DMS 273 treated with DMSO at 0.1 percent for 48 hours (cell line): ENCODE measurements around the gene C17orf113.
A peak's percentile ranks its signal among the peaks of the same experiment; 100 is the strongest.

Experiments
- DNase-seq: peaks from one replicate; lab custom pipeline; 2025; lab: John Stamatoyannopoulos, UW

Gene C17orf113

GRCh38 chr17:42072323-42073187, 22.2 kb upstream of the C17orf113 start:
- DNase-seq = no peak

GRCh38 chr17:42071810-42072209, 21.4 kb upstream of the C17orf113 start:
- DNase-seq = no peak

DNA sequence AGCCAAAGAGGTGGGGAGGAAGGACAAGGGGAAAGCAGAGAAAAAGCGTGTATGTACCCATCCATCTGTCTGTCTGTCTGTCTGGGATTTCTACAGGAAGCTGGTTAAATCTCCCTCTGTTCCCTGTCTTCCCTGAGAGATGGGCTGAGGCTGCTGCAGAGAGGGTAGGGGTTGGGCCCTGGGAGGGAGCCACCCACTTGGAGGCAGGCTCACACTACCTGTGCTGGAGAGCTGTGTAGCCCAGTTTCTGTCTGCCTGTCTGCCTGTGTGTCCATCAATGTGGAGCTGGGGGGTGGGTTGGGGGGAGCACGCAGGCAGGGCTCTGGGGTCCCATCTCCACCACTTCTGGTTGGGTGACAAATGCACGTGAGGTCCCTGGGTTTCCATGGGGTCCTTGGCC, 18.6 kb upstream of the C17orf113 start:
- DNase-seq = no peak

GRCh38 chr17:42067371-42068091, 17.1 kb upstream of the C17orf113 start:
- peak; percentile 53 for DNase-seq

DNA sequence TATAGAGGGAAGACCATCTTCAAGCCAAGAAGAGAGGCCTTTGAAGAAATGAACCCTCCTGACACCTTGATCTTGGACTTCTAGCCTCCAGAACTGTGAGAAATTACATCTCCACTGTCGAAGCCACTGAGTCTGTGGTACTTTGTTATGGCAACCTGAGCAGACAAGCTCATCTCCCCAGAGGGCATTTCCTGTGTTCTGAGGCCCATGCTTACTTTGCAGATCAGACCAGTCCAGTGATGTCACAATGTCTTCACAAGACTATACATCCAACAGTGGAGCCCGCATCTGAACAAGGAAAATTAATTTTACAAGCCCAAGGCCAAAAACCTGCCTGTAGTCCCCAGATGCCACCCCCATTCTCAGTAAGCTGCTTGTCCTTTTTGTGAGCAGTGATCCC, 14.8 kb upstream of the C17orf113 start:
- DNase-seq = no peak

DNA sequence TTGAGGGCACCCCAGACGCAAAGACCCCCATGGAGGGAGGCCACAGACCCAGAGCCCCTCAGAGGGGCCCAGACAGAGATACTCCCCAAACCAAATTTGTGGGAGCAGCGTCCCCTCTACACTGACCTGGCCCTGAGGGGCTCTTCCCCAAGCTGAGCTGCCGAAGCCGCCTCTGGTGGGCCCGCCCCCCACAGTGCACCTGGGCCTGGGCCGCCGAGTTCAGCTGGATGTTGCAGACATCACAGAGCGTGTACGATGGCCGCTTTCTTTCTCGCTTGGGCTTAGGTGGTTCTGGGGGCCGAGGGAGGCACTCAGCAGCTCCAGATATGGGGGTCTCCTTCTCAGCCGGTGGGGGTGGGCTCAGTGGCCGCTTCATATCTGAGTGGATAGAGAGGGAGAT, 12.3 kb upstream of the C17orf113 start:
- no peak for DNase-seq

GRCh38 chr17:42061646-42062487, 11.5 kb upstream of the C17orf113 start:
- no peak for DNase-seq

- DNase-seq = no peak
These were observed 9.8 kb upstream of the C17orf113 start for GRCh38 chr17:42060231-42060630.

DNA sequence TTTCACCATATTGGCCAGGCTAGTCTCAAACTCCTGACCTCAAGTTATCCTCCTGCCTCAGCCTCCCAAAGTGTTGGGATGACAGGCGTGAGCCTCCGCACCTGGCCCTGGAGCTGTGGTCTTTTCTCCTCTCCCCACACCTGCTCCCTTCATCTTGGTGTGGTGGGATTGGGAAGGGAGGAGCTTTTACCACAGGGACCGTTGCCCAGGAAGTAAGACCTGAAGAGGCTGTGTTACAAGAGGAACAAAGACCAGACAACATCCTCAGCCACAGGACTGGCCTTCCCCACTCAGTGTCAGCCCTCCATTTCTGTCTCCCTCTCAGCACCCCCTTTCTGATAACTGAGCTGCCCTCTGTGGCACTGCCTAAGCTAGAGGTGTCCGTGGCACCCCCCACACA, 9.4 kb upstream of the C17orf113 start:
- DNase-seq = no peak

- DNase-seq = no peak
These were observed 7.7 kb upstream of the C17orf113 start for GRCh38 chr17:42058063-42058462.

- no peak for DNase-seq
These were observed 6.2 kb upstream of the C17orf113 start for GRCh38 chr17:42056635-42057034.

- DNase-seq = no peak
These were observed 5.1 kb upstream of the C17orf113 start for GRCh38 chr17:42055496-42055895.

- no peak for DNase-seq
These were observed 4.6 kb upstream of the C17orf113 start for GRCh38 chr17:42055027-42055426.

GRCh38 chr17:42053731-42054500, 3.5 kb upstream of the C17orf113 start:
- no peak for DNase-seq

DNA sequence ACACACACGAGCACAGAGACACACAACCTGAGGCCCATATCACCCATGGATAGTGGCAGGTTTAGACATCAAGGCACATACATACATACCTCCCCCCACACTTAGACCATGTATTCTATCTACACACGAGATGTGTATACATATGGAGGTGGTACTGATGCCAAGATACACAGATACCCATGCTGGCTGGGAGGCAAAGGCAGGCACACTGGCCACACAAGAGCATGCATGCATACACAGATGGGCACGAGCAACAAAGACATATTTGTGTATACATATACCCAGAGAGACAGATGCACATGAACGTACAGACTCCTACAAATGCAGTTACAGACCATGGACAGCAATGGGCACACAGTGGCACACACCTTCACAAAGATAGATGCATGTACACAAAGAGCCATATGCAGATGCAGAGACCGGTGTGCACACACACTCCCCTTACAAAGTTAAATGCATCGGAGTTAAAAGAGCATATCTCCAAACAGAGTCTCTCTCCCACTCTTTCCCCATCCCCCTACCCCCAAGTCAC, 2.0 kb upstream of the C17orf113 start:
- no peak for DNase-seq

GRCh38 chr17:42051645-42052044, 1.2 kb upstream of the C17orf113 start:
- DNase-seq = no peak

- DNase-seq = no peak
These were observed 606 bp upstream of the C17orf113 start for GRCh38 chr17:42051013-42051400.

GRCh38 chr17:42049834-42050392, 488 bp downstream of the C17orf113 start:
- DNase-seq = no peak

DNA sequence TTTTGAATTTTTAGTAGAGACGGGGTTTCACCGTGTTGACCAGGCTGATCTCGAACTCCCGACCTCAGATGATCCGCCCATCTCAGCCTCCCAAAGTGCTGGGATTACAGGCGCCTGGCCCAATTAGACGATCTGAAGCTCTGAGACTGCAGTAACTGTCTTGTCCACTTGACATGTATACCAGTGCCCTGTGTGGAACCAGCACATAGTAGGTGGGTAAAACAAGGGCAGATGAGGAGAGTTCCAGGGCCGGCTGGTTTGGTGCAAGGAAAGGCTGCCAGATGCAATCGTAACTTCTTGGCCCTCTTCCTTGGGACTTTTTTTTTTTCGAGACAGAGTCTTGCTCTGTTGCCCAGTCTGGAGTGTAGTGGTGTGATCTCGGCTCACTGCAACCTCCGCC, 3.1 kb downstream of the C17orf113 start:
- DNase-seq = no peak

DNA sequence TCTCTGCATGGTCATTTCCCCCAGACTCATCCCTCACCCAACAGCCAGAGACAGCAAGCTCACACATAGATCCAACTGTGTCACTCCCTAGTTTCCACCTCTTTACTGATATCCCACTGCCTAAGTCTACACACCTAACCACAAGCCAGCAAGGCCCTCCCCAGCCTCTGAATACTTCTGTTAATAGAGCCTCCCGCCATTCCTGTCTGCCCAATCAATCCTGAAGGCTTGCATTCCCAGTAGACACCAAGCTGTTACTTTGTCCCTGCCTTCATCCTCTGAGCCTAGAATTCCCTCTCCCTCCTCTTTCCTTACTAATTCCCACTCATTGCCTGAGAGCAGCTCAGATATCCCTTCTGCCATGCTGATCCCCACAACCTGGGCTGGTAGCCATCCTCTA, 4.7 kb downstream of the C17orf113 start:
- no peak for DNase-seq
